Measurements from ENCODE around the gene ARHGEF38. TPM values are rescaled to one million over a fixed set of nuclear protein-coding genes. Genes with fewer than 3 reads are reported as not detected.
"Not testable (repeated sequence)": the region's sequence is repeated elsewhere in the genome, so short reads cannot be mapped to it uniquely, and the experiment has no call there.

Gene ARHGEF38
- polyA plus RNA-seq, 1 of the 3 experiments (the other 2 are of a cell fraction), result 0.02 TPM

DNA sequence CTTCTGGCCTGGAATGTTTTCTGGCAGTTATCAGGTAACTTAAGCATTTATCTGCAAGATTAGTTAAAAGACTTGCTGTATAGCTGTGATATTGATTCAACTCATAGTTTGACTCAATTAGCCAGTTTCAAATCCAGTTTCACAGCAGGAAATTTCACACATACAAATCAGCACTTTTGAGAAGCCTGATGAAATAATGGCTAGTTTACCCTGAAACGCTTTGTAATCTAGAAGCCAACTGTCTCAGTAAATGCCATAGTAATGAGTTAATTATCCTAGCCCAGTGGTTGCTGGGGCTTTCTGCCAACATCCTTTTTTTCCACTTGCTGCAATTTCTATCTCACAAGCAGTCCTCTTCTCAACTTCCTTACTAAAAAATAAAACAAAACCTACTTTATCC lies 53.1 kb downstream of the ARHGEF38 start:
- Histone ChIP-seq H3K4me1 (ENCODE audit: control insufficient read depth in 1 of 2, insufficient read depth in 2 of 2, low read depth in 1 of 2, low read length in 1 of 2) (peaks cover 2 to 4% of the 10 kb centered on the region in 2 experiments; a peak in 3 of 4 replicates), H3K27me3 (ENCODE audit: insufficient read depth) (no peaks in the 10 kb centered on the region), H3K27ac (ENCODE audit: low read depth in 2 of 2, low read length in 1 of 2) (no peak overlapping the region; a peak in 1 of 4 replicates), H4K20me1 (ENCODE audit: insufficient read depth) (no peaks in the 10 kb centered on the region), H3K36me3 (replicated peaks in 1 of 2; ENCODE audit: control insufficient read depth in 1 of 2, insufficient read depth in 2 of 2, low read length in 1 of 2) (no peaks in the 10 kb centered on the region), H2AFZ (ENCODE audit: low read depth) (no peak overlapping the region), H3K79me2 (ENCODE audit: insufficient read depth) (no peaks in the 10 kb centered on the region), H3K4me2 (no peak overlapping the region), H3K9me2 (no peaks in the 10 kb centered on the region), H3F3A (replicated peaks; ENCODE audit: insufficient read depth) (no peaks in the 10 kb centered on the region), H3K9ac (no peak overlapping the region), H3K9me3 (no peaks in the 10 kb centered on the region), H3K4me3 (ENCODE audit: low read depth in 2 of 2, low read length in 1 of 2) (no peak overlapping the region)
- TF ChIP-seq FOXM1 (IDR thresholded peaks at IDR 0.05; ENCODE audit: low read depth) (no peak), NFIC (IDR thresholded peaks at IDR 0.05; ENCODE audit: borderline replicate concordance) (peak; percentile 33; the same call in 1 of the 2 replicates)
- POLR2A ChIA-PET, result no interaction called here
- WGBS (ENCODE audit: low lambda C conversion rate), result 19% methylated on average over 1 of the region's 1 CpG
- DNase-seq, result no peak
- CTCF ChIA-PET, result interaction anchor here (1.7 kb wide), 1 partner anchor 12 kb away, joined by 4 read pairs; no protein-coding TSS in a partner anchor

DNA sequence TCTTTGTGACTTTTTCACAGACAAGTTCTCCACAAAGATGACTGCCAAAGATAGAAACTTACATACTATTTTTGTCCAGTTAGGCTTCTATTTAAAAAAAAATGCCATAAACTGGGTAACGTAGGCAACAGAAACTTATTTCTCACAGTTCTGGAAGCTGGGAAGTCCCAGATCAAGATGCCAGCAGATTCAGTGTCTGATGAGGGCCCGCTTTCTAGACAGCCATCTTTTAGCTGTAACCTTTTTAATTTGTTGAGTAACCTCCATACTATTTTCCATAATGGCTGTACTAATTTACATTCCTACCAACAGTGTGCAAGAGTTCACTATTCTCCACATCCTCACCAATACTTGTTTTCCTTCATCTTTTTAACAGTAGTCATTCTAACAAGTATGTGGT lies 55.5 kb downstream of the ARHGEF38 start:
- ChIA-PET POLR2A (no interaction called here), CTCF (interaction anchor here (1.4 kb wide), 1 partner anchor 87 kb away, joined by 4 read pairs; no protein-coding TSS in a partner anchor)
- Histone ChIP-seq H3K4me1 (ENCODE audit: control insufficient read depth in 1 of 2, insufficient read depth in 2 of 2, low read depth in 1 of 2, low read length in 1 of 2) (peaks cover 2 to 4% of the 10 kb centered on the region in 2 experiments; a peak in 3 of 4 replicates), H3K79me2 (ENCODE audit: insufficient read depth) (no peaks in the 10 kb centered on the region), H3K4me3 (ENCODE audit: low read depth in 2 of 2, low read length in 1 of 2) (no peak overlapping the region), H3K27me3 (ENCODE audit: insufficient read depth) (no peaks in the 10 kb centered on the region), H3K9me2 (no peaks in the 10 kb centered on the region), H3K9ac (no peak overlapping the region), H3K4me2 (no peak overlapping the region), H3K9me3 (no peaks in the 10 kb centered on the region), H3K36me3 (replicated peaks in 1 of 2; ENCODE audit: control insufficient read depth in 1 of 2, insufficient read depth in 2 of 2, low read length in 1 of 2) (no peaks in the 10 kb centered on the region), H2AFZ (ENCODE audit: low read depth) (no peak overlapping the region), H3K27ac (ENCODE audit: low read depth in 2 of 2, low read length in 1 of 2) (no peak overlapping the region), H3F3A (replicated peaks; ENCODE audit: insufficient read depth) (no peaks in the 10 kb centered on the region), H4K20me1 (ENCODE audit: insufficient read depth) (no peaks in the 10 kb centered on the region)
- TF ChIP-seq ELF1 (IDR thresholded peaks at IDR 0.05), result no peak
- no peak for TF ChIP-seq SIN3A (IDR thresholded peaks at IDR 0.05; ENCODE audit: borderline replicate concordance, low read depth, low read length)
- no peak for TF ChIP-seq RXRA (IDR thresholded peaks at IDR 0.05; ENCODE audit: borderline replicate concordance, low read depth)
- TF ChIP-seq GATA2 (CRISPR knock-in tag; IDR thresholded peaks at IDR 0.05), result no peak
- no peak for DNase-seq
- WGBS (ENCODE audit: low lambda C conversion rate), result 96% methylated on average over 2 of the region's 2 CpGs

DNA sequence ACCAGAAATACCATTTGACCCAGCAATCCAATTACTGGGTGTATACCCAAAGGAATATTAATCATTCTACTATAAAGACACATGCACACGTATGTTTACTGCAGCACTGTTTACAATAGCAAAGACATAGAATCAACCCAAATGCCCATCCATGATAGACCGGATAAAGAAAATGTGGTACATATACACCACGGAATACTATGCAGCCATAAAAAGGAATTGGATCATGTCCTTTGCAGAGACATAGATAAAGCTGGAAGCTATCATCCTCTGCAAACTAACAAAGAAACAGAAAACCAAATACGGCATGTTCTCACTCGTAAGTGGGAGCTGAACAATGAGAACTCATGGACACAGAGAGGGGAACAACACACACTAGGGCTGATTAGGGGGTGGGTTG lies 57.4 kb downstream of the ARHGEF38 start:
- H3K9me3 ChIP-seq; H3K9me2 ChIP-seq; H3K4me3 ChIP-seq (ENCODE audit: low read depth in 2 of 2, low read length in 1 of 2); DNase-seq; CTCF ChIA-PET; H3K79me2 ChIP-seq (ENCODE audit: insufficient read depth); H3K9ac ChIP-seq; H3K27ac ChIP-seq (ENCODE audit: low read depth in 2 of 2, low read length in 1 of 2); H2AFZ ChIP-seq (ENCODE audit: low read depth); POLR2A ChIA-PET; H3F3A ChIP-seq (replicated peaks; ENCODE audit: insufficient read depth); H3K36me3 ChIP-seq (replicated peaks in 1 of 2; ENCODE audit: control insufficient read depth in 1 of 2, insufficient read depth in 2 of 2, low read length in 1 of 2); H3K27me3 ChIP-seq (ENCODE audit: insufficient read depth); H3K4me2 ChIP-seq; H3K4me1 ChIP-seq (ENCODE audit: control insufficient read depth in 1 of 2, insufficient read depth in 2 of 2, low read depth in 1 of 2, low read length in 1 of 2); H4K20me1 ChIP-seq (ENCODE audit: insufficient read depth): not testable (repeated sequence)
- WGBS (ENCODE audit: low lambda C conversion rate), result 81% methylated on average over 5 of the region's 5 CpGs

DNA sequence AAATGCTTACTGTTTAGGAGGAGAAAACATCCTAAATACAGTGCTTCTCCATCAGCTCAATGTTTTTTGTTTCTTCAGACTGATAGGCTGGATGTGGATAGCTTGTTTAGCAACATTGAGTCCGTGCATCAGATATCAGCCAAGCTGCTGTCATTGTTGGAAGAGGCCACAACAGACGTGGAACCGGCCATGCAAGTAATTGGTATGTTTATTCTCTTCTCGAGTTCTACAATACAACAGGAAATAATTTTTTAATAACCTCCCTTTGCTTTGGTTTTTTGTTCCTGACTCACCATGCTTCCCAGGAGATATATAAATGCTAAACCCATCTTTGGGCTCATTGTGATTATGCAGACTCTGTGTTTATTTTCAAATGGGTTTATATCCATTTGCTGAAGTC lies 60.9 kb downstream of the ARHGEF38 start:
- Histone ChIP-seq H3K4me1 (ENCODE audit: control insufficient read depth in 1 of 2, insufficient read depth in 2 of 2, low read depth in 1 of 2, low read length in 1 of 2) (peaks cover 0 to 4% of the 10 kb centered on the region in 2 experiments; a peak in 2 of 4 replicates), H3K9ac (no peak overlapping the region), H3K27me3 (ENCODE audit: insufficient read depth) (no peaks in the 10 kb centered on the region), H3K4me3 (ENCODE audit: low read depth in 2 of 2, low read length in 1 of 2) (no peak overlapping the region), H3F3A (replicated peaks; ENCODE audit: insufficient read depth) (no peaks in the 10 kb centered on the region), H3K36me3 (replicated peaks in 1 of 2; ENCODE audit: control insufficient read depth in 1 of 2, insufficient read depth in 2 of 2, low read length in 1 of 2) (no peaks in the 10 kb centered on the region), H3K27ac (ENCODE audit: low read depth in 2 of 2, low read length in 1 of 2) (no peak overlapping the region), H3K9me3 (no peaks in the 10 kb centered on the region), H3K9me2 (no peaks in the 10 kb centered on the region), H3K79me2 (ENCODE audit: insufficient read depth) (no peaks in the 10 kb centered on the region), H3K4me2 (no peak overlapping the region), H4K20me1 (ENCODE audit: insufficient read depth) (no peaks in the 10 kb centered on the region), H2AFZ (ENCODE audit: low read depth) (no peak overlapping the region)
- CTCF ChIA-PET, result interaction anchor here (0.7 to 1.7 kb wide), 2 partner anchors 10 to 910 kb away, joined by 3 to 6 read pairs; no protein-coding TSS in a partner anchor
- WGBS (ENCODE audit: low lambda C conversion rate), result 52% methylated on average over 4 of the region's 4 CpGs
- POLR2A ChIA-PET, result no interaction called here
- DNase-seq, result no peak
- TF ChIP-seq, protein P1, sequence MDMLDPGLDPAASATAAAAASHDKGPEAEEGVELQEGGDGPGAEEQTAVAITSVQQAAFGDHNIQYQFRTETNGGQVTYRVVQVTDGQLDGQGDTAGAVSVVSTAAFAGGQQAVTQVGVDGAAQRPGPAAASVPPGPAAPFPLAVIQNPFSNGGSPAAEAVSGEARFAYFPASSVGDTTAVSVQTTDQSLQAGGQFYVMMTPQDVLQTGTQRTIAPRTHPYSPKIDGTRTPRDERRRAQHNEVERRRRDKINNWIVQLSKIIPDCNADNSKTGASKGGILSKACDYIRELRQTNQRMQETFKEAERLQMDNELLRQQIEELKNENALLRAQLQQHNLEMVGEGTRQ (IDR thresholded peaks at IDR 0.05; ENCODE audit: borderline replicate concordance, low read depth, low read length), result no peak
- TF ChIP-seq, protein P2, sequence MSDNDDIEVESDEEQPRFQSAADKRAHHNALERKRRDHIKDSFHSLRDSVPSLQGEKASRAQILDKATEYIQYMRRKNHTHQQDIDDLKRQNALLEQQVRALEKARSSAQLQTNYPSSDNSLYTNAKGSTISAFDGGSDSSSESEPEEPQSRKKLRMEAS (IDR thresholded peaks at IDR 0.05; ENCODE audit: low read depth), result no peak
- TF ChIP-seq GABPA (IDR thresholded peaks at IDR 0.05; ENCODE audit: low read depth) (no peak), RCOR1 (IDR thresholded peaks at IDR 0.05; ENCODE audit: low read length) (no peak), NRF1 (IDR thresholded peaks at IDR 0.05; ENCODE audit: low read depth, low read length) (no peak), YY1 (IDR thresholded peaks at IDR 0.05; ENCODE audit: low read depth) (no peak), FOSL2 (IDR thresholded peaks at IDR 0.05; ENCODE audit: borderline replicate concordance, low read depth) (no peak), RXRA (IDR thresholded peaks at IDR 0.05; ENCODE audit: borderline replicate concordance, low read depth) (no peak)
- TF ChIP-seq, protein P3, sequence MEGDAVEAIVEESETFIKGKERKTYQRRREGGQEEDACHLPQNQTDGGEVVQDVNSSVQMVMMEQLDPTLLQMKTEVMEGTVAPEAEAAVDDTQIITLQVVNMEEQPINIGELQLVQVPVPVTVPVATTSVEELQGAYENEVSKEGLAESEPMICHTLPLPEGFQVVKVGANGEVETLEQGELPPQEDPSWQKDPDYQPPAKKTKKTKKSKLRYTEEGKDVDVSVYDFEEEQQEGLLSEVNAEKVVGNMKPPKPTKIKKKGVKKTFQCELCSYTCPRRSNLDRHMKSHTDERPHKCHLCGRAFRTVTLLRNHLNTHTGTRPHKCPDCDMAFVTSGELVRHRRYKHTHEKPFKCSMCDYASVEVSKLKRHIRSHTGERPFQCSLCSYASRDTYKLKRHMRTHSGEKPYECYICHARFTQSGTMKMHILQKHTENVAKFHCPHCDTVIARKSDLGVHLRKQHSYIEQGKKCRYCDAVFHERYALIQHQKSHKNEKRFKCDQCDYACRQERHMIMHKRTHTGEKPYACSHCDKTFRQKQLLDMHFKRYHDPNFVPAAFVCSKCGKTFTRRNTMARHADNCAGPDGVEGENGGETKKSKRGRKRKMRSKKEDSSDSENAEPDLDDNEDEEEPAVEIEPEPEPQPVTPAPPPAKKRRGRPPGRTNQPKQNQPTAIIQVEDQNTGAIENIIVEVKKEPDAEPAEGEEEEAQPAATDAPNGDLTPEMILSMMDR (IDR thresholded peaks at IDR 0.05), result no peak
